BJ (cell line): ENCODE measurements around the gene GALNT1. TPM values are rescaled to one million over a fixed set of nuclear protein-coding genes. Genes with fewer than 3 reads are reported as not detected.

ENCODE experiments used
- CTCF ChIA-PET: fragments of 350-600 bp; formaldehyde crosslinking; extraction: SDS; loops from one replicate; lab custom pipeline; 2021; ENCODE audit warnings: antibody characterized with exemption, inconsistent platforms; lab: Yijun Ruan, JAX
- POLR2A ChIA-PET: fragments of 300-600 bp; sonication (Branson Sonifier 250); formaldehyde crosslinking; extraction: SDS; loops from one replicate; lab custom pipeline; 2021; ENCODE audit warnings: antibody characterized with exemption; lab: Charles Lee
- DNase-seq: peaks from one replicate; pipeline ENCODE4 v3.0.0-alpha.2; 2011; ENCODE audit warnings: low read depth
- H3K27me3 ChIP-seq: 2 replicates; pipeline ENCODE4 v1.6.0; 2011; ENCODE audit warnings: low read length; ENCODE audit not compliant: control insufficient read depth, insufficient read depth
- H3K36me3 ChIP-seq: 2 replicates; pipeline ENCODE4 v1.5.1; 2011; ENCODE audit warnings: low read length; ENCODE audit not compliant: control insufficient read depth, insufficient read depth
- H3K4me3 ChIP-seq: 2 replicates; pipeline ENCODE4 v1.5.1; 2011; ENCODE audit warnings: low read depth, mild to moderate bottlenecking, control low read depth, low read length
- polyA plus RNA-seq: library from polyadenylated mRNA; depleted of rRNA; stranded (reverse); fragments of >200 nt; gene quantifications from 2 replicates; pipeline ENCODE4 v1.2.3, GENCODE V29; 2011
- TF ChIP-seq, protein P1 (sequence below): IDR thresholded peaks from 2 replicates; pipeline ENCODE4 v1.5.1; 2011; ENCODE audit warnings: low read depth, mild to moderate bottlenecking, control low read depth, inconsistent platforms, low read length, moderate library complexity; ENCODE audit not compliant: insufficient read depth

GALNT1 gene
- polyA plus RNA-seq, 1 experiment, result 23.3 TPM

DNA sequence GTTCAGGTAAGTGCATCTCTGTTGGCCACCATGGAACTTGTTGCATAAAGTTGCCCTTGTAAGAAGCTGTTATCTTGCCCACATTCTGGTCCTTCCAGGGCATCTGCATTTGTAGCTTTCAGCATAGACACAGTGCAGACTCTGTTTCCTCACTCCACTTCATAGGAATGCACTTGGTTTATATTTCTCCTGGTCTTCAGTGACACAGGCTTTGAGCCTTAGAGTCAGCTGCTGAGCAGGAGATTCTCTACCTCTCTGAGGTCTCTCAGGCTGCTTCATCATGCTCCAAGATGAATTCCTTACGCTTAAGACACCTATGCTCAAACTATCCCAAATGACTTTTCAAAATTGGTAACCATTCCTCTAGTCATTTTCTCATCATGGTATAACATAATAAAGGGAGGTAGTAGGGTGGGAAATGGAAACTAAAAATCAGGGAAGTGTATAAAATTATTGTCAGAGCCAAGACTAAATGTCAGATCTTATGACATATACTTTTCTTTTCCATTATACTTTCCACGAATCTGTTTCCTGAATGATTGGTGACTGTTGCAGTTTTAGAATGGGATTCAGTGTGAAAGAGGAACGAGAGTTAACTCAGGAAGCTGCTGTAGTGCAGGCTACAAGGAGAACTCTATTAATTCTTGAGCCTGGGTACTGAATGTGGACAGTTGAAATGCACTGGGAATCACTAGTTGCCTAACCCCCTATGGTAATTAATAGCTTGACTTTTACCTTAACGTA is 72.0 kb downstream of the GALNT1 start:
- no peaks in the 10 kb centered on the region for H3K27me3 ChIP-seq
- TF ChIP-seq, protein P1, sequence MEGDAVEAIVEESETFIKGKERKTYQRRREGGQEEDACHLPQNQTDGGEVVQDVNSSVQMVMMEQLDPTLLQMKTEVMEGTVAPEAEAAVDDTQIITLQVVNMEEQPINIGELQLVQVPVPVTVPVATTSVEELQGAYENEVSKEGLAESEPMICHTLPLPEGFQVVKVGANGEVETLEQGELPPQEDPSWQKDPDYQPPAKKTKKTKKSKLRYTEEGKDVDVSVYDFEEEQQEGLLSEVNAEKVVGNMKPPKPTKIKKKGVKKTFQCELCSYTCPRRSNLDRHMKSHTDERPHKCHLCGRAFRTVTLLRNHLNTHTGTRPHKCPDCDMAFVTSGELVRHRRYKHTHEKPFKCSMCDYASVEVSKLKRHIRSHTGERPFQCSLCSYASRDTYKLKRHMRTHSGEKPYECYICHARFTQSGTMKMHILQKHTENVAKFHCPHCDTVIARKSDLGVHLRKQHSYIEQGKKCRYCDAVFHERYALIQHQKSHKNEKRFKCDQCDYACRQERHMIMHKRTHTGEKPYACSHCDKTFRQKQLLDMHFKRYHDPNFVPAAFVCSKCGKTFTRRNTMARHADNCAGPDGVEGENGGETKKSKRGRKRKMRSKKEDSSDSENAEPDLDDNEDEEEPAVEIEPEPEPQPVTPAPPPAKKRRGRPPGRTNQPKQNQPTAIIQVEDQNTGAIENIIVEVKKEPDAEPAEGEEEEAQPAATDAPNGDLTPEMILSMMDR, result no peak
- DNase-seq, result no peak
- no peak overlapping the region for H3K4me3 ChIP-seq
- ChIA-PET POLR2A (no interaction called here), CTCF (interaction anchor here (0.8 kb wide), 1 partner anchor 267 kb away, joined by 3 read pairs; no protein-coding TSS in a partner anchor)
- H3K36me3 ChIP-seq, result no peaks in the 10 kb centered on the region

DNA sequence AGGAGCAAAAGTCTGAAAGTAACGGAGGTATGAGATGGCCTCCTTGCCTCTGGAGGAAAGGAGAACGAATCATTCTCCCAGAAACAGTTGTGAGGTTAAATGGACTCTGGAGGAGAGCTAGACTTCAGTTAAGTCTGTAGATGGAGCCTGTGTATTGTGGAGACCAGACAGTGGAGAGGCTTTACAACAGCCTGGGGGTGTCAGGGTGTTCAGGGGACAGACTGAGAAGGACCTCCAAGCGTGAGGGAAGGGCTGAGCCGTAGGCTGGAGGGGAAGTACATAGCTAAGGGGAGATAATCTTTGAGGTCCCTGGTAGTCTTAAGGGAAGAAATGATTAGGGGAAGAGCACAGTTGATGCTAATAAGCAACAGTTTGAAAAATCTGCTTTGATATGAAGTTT is 76.6 kb downstream of the GALNT1 start:
- POLR2A ChIA-PET, result no interaction called here

DNA sequence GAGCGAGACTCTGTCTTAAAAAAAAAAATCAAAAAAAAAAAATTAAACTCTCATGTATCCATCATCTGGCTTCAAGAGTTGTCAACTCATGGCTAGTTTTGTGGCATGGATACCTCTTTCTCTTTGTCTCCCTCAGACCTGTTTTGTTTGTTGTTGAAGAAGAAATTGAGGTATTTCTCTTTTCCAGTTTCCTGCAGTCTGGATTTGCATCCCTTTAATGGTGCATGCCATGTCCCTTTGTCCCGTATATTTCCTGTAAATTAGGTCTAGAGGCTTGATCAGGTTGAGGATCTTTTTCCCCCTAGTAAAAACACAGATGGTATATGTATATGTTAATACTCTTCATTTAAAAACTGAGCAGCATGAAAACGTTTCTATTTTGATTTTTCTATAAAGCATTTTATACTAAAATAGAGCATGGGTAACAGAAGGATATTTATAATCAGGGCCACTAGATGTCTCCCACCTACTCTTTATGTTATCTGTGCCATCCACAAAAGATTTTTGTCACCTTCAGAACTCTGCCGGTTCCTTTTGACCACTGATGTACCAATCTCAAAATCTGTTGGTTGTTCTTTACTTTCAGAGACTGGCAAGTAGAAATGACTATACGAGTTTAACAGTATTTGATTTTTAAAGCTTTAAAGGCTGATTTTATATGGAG is 80.1 kb downstream of the GALNT1 start:
- no peak for DNase-seq
- TF ChIP-seq, protein P1, result no peak
- Histone ChIP-seq H3K36me3 (no peaks in the 10 kb centered on the region), H3K27me3 (no peaks in the 10 kb centered on the region), H3K4me3 (no peak overlapping the region)
- CTCF ChIA-PET, result no interaction called here
- POLR2A ChIA-PET, result no interaction called here

More for the DNA sequence above, 76.6 kb downstream of the GALNT1 start:
- no peaks in the 10 kb centered on the region for H3K27me3 ChIP-seq
- TF ChIP-seq, protein P1, result no peak
- no peaks in the 10 kb centered on the region for H3K36me3 ChIP-seq
- H3K4me3 ChIP-seq, result no peak overlapping the region
- no peak for DNase-seq
- CTCF ChIA-PET, result no interaction called here

DNA sequence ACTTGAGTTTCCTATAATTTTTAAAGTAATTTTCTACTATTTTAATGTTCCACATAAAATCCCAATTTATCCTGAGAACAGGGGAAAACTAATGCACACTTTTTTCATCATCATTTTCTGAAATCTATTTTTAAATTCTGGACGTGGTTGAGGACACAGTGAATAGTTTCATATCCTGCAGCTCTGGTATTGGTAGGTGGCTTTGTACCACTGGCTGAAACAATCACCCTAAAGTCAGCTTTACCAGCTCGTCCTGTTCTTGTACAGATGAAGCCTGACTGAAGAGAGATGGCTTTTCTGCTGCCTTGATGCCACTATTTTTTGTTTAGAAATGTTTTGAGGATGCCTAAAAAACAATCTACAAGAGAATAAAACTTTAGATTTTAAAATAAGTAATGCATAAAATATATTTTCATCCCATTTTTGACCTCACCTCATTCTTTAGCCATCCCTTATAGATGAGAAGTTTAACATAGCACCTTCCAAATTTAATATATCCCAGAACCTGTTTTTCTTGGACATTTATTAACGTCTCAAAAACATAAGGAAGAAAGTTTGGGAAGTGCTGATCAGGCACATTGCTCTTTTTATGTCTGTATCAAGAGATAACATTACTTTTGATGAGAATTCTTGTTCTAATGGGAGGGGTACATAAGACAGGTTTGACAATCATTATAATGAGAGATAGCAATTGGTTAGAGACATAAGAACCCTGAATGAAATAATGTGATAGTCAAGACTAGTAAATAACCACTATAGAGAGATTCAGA is 80.9 kb downstream of the GALNT1 start:
- Histone ChIP-seq H3K27me3 (no peaks in the 10 kb centered on the region), H3K36me3 (no peaks in the 10 kb centered on the region), H3K4me3 (no peak overlapping the region)
- ChIA-PET POLR2A (no interaction called here), CTCF (interaction anchor here (0.6 kb wide), 1 partner anchor 36 kb away, joined by 3 read pairs; no protein-coding TSS in a partner anchor)
- no peak for DNase-seq
- TF ChIP-seq, protein P1, result no peak
